ENCODE measurements around the gene TUBG2. TPM values are rescaled to one million over a fixed set of nuclear protein-coding genes. Genes with fewer than 3 reads are reported as not detected.
"Not testable (repeated sequence)": the region's sequence is repeated elsewhere in the genome, so short reads cannot be mapped to it uniquely, and the experiment has no call there.

TUBG2 gene
- polyA plus RNA-seq, 1 donor from 2014 or later = 24.9 TPM

DNA sequence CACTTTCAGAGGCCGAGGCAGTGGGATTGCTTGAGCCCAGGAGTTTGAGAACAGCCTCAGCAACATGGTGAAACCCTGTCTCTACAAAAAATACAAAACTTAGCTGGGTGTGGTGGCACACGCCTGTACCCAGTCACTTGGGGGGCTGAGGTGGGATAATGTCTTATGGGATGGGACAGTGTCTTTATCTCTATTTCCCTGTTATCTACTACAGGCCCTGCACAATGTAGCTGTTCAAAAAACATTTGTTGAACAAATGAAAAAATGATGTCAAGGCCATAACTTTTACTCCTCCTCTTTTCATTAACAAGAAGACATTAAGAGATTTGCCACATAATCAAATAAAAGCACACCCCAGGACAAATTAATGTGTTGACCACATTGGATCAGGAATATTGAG, 35.8 kb upstream of the TUBG2 start:
- no peak overlapping the region for H2AFZ ChIP-seq (ENCODE audit: low read depth, low read length)
- H3K9me3 ChIP-seq (ENCODE audit: low read length) = no peaks in the 10 kb centered on the region
- no peak for TF ChIP-seq RAD21 (conservative IDR thresholded peaks at IDR 0.05)
- no peaks in the 10 kb centered on the region for H4K20me1 ChIP-seq (ENCODE audit: insufficient read depth)
- no peak overlapping the region for H3K27ac ChIP-seq (ENCODE audit: low read length)
- H3K9me2 ChIP-seq (ENCODE audit: insufficient read depth, low read length) = no peaks in the 10 kb centered on the region
- H3K4me3 ChIP-seq (ENCODE audit: low read length) = no peak overlapping the region
- H3F3A ChIP-seq (ENCODE audit: insufficient read depth, low read length, poor library complexity, severe bottlenecking) = no peaks in the 10 kb centered on the region
- H3K9ac ChIP-seq (ENCODE audit: low read length) = no peak overlapping the region
- no peaks in the 10 kb centered on the region for H3K36me3 ChIP-seq (ENCODE audit: insufficient read depth, low read length)
- no peaks in the 10 kb centered on the region for H3K79me2 ChIP-seq (replicated peaks; ENCODE audit: insufficient read depth, low read length)
- no peak overlapping the region for H3K4me2 ChIP-seq (ENCODE audit: low read length)
- no peaks in the 10 kb centered on the region for H3K27me3 ChIP-seq (ENCODE audit: insufficient read depth, low read depth, low read length)

GRCh38 chr17:42623732-42624596, 35.1 kb upstream of the TUBG2 start:
- Histone ChIP-seq H3K9ac (ENCODE audit: low read length) (no peak overlapping the region), H3K27ac (ENCODE audit: low read length) (no peak overlapping the region), H3K4me3 (ENCODE audit: low read length) (no peak overlapping the region), H3K4me2 (ENCODE audit: low read length) (no peak overlapping the region), H3K36me3 (ENCODE audit: insufficient read depth, low read length) (no peaks in the 10 kb centered on the region), H3K79me2 (replicated peaks; ENCODE audit: insufficient read depth, low read length) (no peaks in the 10 kb centered on the region), H3K9me3 (ENCODE audit: low read length) (no peaks in the 10 kb centered on the region), H3F3A (ENCODE audit: insufficient read depth, low read length, poor library complexity, severe bottlenecking) (no peaks in the 10 kb centered on the region), H3K27me3 (ENCODE audit: insufficient read depth, low read depth, low read length) (no peaks in the 10 kb centered on the region), H2AFZ (ENCODE audit: low read depth, low read length) (no peak overlapping the region), H3K9me2 (ENCODE audit: insufficient read depth, low read length) (no peaks in the 10 kb centered on the region), H4K20me1 (ENCODE audit: insufficient read depth) (no peaks in the 10 kb centered on the region)
- TF ChIP-seq EP300 (conservative IDR thresholded peaks at IDR 0.05; ENCODE audit: poor library complexity, severe bottlenecking) = no peak
- no peak for TF ChIP-seq TAF1 (IDR thresholded peaks at IDR 0.05; ENCODE audit: low read depth)
- no peak for TF ChIP-seq EZH2 (IDR thresholded peaks at IDR 0.05; ENCODE audit: borderline replicate concordance, insufficient read depth, low read length, poor library complexity, severe bottlenecking)
- no peak for TF ChIP-seq MXI1 (conservative IDR thresholded peaks at IDR 0.05; ENCODE audit: poor library complexity, severe bottlenecking)
- no peak for TF ChIP-seq RAD21 (conservative IDR thresholded peaks at IDR 0.05)
- TF ChIP-seq SMC3 (conservative IDR thresholded peaks at IDR 0.05; ENCODE audit: poor library complexity) = no peak
- TF ChIP-seq POLR2AphosphoS5 (IDR thresholded peaks at IDR 0.05) = no peak
- TF ChIP-seq, protein P1, sequence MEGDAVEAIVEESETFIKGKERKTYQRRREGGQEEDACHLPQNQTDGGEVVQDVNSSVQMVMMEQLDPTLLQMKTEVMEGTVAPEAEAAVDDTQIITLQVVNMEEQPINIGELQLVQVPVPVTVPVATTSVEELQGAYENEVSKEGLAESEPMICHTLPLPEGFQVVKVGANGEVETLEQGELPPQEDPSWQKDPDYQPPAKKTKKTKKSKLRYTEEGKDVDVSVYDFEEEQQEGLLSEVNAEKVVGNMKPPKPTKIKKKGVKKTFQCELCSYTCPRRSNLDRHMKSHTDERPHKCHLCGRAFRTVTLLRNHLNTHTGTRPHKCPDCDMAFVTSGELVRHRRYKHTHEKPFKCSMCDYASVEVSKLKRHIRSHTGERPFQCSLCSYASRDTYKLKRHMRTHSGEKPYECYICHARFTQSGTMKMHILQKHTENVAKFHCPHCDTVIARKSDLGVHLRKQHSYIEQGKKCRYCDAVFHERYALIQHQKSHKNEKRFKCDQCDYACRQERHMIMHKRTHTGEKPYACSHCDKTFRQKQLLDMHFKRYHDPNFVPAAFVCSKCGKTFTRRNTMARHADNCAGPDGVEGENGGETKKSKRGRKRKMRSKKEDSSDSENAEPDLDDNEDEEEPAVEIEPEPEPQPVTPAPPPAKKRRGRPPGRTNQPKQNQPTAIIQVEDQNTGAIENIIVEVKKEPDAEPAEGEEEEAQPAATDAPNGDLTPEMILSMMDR (IDR thresholded peaks at IDR 0.05; ENCODE audit: poor library complexity, severe bottlenecking) = no peak
- TF ChIP-seq, protein P2, sequence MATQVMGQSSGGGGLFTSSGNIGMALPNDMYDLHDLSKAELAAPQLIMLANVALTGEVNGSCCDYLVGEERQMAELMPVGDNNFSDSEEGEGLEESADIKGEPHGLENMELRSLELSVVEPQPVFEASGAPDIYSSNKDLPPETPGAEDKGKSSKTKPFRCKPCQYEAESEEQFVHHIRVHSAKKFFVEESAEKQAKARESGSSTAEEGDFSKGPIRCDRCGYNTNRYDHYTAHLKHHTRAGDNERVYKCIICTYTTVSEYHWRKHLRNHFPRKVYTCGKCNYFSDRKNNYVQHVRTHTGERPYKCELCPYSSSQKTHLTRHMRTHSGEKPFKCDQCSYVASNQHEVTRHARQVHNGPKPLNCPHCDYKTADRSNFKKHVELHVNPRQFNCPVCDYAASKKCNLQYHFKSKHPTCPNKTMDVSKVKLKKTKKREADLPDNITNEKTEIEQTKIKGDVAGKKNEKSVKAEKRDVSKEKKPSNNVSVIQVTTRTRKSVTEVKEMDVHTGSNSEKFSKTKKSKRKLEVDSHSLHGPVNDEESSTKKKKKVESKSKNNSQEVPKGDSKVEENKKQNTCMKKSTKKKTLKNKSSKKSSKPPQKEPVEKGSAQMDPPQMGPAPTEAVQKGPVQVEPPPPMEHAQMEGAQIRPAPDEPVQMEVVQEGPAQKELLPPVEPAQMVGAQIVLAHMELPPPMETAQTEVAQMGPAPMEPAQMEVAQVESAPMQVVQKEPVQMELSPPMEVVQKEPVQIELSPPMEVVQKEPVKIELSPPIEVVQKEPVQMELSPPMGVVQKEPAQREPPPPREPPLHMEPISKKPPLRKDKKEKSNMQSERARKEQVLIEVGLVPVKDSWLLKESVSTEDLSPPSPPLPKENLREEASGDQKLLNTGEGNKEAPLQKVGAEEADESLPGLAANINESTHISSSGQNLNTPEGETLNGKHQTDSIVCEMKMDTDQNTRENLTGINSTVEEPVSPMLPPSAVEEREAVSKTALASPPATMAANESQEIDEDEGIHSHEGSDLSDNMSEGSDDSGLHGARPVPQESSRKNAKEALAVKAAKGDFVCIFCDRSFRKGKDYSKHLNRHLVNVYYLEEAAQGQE (IDR thresholded peaks at IDR 0.05; ENCODE audit: borderline replicate concordance) = no peak

GRCh38 chr17:42627032-42627764, 31.9 kb upstream of the TUBG2 start:
- not testable (repeated sequence) for H3K9me3 ChIP-seq (ENCODE audit: low read length); H3K36me3 ChIP-seq (ENCODE audit: insufficient read depth, low read length); H3K9me2 ChIP-seq (ENCODE audit: insufficient read depth, low read length); H3K27me3 ChIP-seq (ENCODE audit: insufficient read depth, low read depth, low read length); H3F3A ChIP-seq (ENCODE audit: insufficient read depth, low read length, poor library complexity, severe bottlenecking); H3K79me2 ChIP-seq (replicated peaks; ENCODE audit: insufficient read depth, low read length); H3K27ac ChIP-seq (ENCODE audit: low read length); H4K20me1 ChIP-seq (ENCODE audit: insufficient read depth); H3K4me3 ChIP-seq (ENCODE audit: low read length); H3K9ac ChIP-seq (ENCODE audit: low read length); H3K4me2 ChIP-seq (ENCODE audit: low read length); H2AFZ ChIP-seq (ENCODE audit: low read depth, low read length)

Measured in neural cell (in vitro differentiated cells).